Activated CD8-positive, alpha-beta memory T cell treated with anti-CD3 and anti-CD28 coated beads, Interleukin-2, amount 50 U/mL, for 48 hours (primary cell): ENCODE data around the gene LPP.
"Not testable (repeated sequence)": the region's sequence is repeated elsewhere in the genome, so short reads cannot be mapped to it uniquely, and the experiment has no call there.

Experiments used
- DNase-seq: peaks from one replicate; pipeline ENCODE4 v3.0.0-alpha.2; 2020

Gene LPP

GRCh38 chr3:188577539-188577938 lies 423.6 kb downstream of the LPP start:
- no peak for DNase-seq

- peak; percentile 57 for DNase-seq
Observed at GRCh38 chr3:188578576-188579363, 424.8 kb downstream of the LPP start.

DNA sequence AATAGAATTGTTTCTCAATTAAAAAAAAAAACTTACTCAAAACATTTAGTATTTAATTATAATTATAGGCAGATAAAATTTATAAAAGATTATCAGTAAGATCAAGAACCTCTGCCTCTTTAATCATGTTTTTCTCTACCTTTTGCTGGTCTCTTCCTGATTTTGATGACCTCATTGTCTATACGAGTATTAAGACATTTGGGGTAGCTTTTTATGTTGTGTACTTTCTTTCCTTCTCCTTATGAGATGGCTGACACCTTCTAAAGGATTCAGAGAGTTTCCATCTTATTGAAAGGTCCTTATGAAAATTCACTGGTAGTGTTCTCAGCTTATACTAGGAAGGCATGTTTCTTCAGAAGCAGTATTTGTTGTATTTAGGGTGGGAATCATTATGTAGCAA lies 426.3 kb downstream of the LPP start:
- DNase-seq, result no peak

DNA sequence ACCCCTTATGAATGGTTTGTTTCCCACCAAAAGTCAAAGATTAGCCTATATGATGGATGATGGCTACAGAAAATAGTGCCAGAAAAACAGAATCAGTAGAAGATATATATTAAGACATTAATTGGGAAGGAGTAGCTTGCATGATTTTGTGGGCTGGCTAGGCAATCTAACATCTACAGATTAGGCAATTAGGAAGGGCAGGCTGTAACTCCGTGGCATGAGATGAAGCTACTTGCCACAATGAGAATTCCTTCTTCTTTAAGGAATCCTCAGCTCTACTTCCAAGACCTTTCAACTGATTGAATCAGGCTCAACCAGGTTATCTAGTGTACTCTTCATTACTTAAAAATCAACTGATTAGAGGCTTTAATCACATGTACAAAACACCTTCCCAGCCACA lies 426.7 kb downstream of the LPP start:
- no peak for DNase-seq

GRCh38 chr3:188581365-188581764 lies 427.4 kb downstream of the LPP start:
- no peak for DNase-seq

GRCh38 chr3:188581792-188582191 lies 427.8 kb downstream of the LPP start:
- DNase-seq, result no peak

- DNase-seq, result peak; percentile 55
Observed at GRCh38 chr3:188583341-188584161, 429.6 kb downstream of the LPP start.

GRCh38 chr3:188584162-188584529 lies 430.2 kb downstream of the LPP start:
- DNase-seq, result no peak

- DNase-seq, result no peak
Observed at GRCh38 chr3:188584958-188585689, 431.2 kb downstream of the LPP start.

DNA sequence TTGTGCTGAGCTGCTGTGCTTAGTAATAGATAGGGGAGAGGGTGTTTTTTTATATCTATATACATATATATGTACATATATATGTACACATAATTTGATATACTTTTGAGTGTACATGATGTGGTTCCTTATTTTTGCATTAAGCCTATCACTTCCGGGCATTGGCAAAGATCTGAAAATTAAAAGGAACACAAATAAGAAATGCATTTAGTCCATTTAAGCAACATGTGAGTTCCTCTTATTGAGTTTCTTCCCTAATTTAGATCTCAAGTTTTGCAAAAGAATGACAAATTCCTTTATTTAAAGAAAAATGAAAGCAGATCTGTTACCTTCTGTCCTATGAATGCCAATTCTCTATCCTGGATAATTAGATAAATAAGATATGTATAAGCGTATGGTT lies 435.1 kb downstream of the LPP start:
- DNase-seq, result no peak

DNA sequence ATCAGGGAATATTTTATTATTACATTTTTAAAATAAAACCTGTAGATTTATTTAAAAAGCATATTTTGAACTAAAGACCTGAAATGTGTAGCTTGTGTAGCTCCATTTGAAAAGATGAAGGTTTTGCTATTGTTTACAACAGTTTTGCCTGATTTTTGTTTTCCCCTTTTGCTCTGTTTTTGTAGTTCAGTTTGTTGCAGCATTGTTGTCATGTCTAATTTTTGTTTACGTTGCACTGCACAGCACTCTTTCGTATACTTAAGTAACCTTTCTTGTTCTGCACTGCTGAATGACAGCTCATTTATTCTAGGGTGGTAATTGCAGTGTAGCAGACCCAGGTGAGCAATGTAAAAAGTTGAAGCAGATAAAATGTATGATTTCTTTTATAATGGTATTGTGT lies 435.8 kb downstream of the LPP start:
- DNase-seq, result no peak

DNA sequence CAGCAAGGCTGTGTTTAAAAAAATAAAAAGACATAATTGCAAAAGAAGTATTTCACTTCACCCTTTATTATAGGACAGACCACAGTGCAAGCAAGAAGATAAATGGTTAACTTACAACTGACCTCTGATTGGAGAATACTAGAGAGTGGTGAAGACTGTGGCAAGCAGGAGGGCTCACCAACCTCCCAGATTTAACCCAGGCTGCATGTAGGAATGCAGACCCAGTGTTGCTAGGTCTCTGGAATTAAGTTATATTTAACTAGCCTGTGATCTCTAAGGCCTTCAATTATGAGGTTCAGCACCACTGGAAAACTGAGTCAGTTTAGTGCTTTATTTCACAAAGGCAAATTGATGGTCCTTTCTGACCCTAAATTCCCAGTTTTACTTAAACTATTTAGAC lies 436.6 kb downstream of the LPP start:
- DNase-seq, result no peak

GRCh38 chr3:188594139-188594538 lies 440.2 kb downstream of the LPP start:
- no peak for DNase-seq

GRCh38 chr3:188595890-188596376 lies 442.0 kb downstream of the LPP start:
- DNase-seq, result no peak

DNA sequence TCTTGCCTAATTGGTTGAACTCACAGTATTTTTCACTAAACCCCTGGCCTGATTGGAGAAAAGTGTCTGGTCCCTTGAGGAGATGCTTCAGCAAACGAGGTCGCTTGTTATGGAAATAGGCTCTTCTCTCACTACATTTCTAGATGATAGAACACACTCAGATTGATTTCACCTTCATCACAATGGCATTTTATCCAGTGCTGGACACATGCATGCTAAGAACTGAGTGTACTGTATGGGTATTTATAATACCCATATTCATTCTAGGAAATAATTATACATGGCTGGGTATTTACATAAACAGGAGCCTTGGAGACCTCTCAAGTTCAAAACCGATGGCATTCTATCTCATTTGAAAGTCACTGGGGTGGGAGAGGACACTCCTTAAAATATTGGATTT lies 444.9 kb downstream of the LPP start:
- no peak for DNase-seq

GRCh38 chr3:188602111-188602510 lies 448.2 kb downstream of the LPP start:
- DNase-seq, result no peak

GRCh38 chr3:188602620-188603019 lies 448.7 kb downstream of the LPP start:
- DNase-seq, result no peak

- DNase-seq, result no peak
Observed at GRCh38 chr3:188604651-188605050, 450.7 kb downstream of the LPP start.

GRCh38 chr3:188605231-188605630 lies 451.3 kb downstream of the LPP start:
- no peak for DNase-seq

GRCh38 chr3:188605905-188606304 lies 451.9 kb downstream of the LPP start:
- no peak for DNase-seq

- no peak for DNase-seq
Observed at GRCh38 chr3:188607805-188608315, 453.9 kb downstream of the LPP start.

GRCh38 chr3:188608401-188608800 lies 454.4 kb downstream of the LPP start:
- DNase-seq, result no peak

DNA sequence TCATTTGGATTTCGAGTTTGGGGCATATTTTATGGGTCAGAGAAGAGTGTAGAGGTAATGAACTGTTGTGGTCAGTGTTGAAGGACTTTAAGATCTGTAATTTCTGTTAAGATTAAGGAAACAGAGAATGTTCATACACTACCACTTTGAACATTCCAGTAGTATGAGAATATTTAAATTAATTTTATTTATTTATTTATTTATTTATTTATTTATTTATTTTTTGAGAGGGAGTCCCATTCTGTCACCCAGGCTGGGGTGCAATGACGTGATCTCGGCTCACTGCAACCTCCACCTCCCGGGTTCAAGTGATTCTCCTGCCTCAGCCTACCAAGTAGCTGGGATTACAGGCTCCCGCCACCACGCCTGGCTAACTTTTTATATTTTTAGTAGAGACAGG lies 459.8 kb downstream of the LPP start:
- not testable (repeated sequence) for DNase-seq
